ENCODE data around the gene ANKS3. TPM values are rescaled to one million over a fixed set of nuclear protein-coding genes. Genes with fewer than 3 reads are reported as not detected.

Gene ANKS3
- total RNA-seq, 1 experiment from 2014 or later = 35.0 TPM

DNA sequence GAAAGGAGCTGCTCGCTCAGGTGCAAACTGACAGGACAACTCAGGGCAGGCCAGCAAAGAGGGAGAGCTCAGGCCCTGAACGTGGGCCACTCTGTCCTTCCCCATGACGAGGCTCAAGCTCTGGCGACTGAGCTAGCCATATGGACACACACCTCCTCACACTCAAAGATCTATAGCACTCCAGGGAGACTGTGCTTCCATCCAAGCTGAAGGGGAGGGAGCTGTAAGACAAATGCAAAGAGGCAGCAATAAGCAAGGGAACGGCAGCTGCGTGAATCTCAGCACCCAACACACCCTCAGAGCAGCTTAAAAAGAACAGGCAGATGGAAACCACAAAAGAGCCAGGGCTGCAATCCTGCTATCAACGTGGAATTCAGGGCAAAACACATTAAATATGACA is 27.2 kb downstream of the ANKS3 start:
- H3K4me3 Mint-ChIP-seq (ENCODE audit: unreplicated experiment) = no peak overlapping the region
- intact Hi-C loops (cut with micrococcal nuclease) = no loop called here
- H3K36me3 Mint-ChIP-seq (ENCODE audit: insufficient read depth, unreplicated experiment) = peaks cover 87% of the 10 kb centered on the region
- ChIA-PET POLR2A (interaction anchor here (1.0 to 3.2 kb wide), 3 partner anchors 9 to 13 kb away, joined by 3 to 12 read pairs (median 4); no protein-coding TSS in a partner anchor), CTCF (interaction anchor here (0.5 to 0.8 kb wide), 5 partner anchors 9 to 279 kb away, joined by 3 to 5 read pairs (median 4); no protein-coding TSS in a partner anchor)
- no peak for TF ChIP-seq CTCF (IDR thresholded peaks at IDR 0.05; ENCODE audit: unreplicated experiment)
- H3K27ac Mint-ChIP-seq (ENCODE audit: low read depth, unreplicated experiment) = no peak overlapping the region
- H3K27me3 Mint-ChIP-seq (ENCODE audit: insufficient read depth, unreplicated experiment) = no peaks in the 10 kb centered on the region
- no peak for DNase-seq (ENCODE audit: unreplicated experiment)
- no peaks in the 10 kb centered on the region for H3K9me3 Mint-ChIP-seq (ENCODE audit: unreplicated experiment)
- no TSS peak for BruUV-seq (replicated peaks)
- no peaks in the 10 kb centered on the region for H3K4me1 Mint-ChIP-seq (ENCODE audit: insufficient read depth, unreplicated experiment)

DNA sequence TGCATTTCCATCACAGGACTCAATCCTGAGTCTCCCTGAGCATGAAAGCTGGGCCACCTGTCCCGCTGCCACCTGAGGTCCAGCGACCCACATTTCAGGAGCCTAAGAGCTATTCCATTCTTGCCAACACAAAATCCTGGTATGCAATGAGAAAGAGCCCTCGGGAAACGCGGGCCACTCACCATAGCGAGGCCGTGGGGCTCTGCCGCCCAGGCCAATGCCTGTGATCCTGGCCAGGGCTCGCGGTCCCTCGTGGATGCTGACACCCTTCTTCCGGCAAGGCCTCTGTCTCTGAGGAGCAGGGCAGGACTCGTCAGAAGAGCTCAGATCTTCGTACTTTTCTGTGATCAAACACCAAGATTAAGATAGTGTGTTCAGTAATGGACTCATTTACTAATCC is 29.2 kb downstream of the ANKS3 start:
- no peak for DNase-seq (ENCODE audit: unreplicated experiment)
- intact Hi-C loops (cut with micrococcal nuclease) = no loop called here
- no peak for TF ChIP-seq CTCF (IDR thresholded peaks at IDR 0.05; ENCODE audit: unreplicated experiment)
- ChIA-PET CTCF (interaction anchor here (0.8 to 1.1 kb wide), 2 partner anchors 252 to 380 kb away, joined by 3 to 4 read pairs; no protein-coding TSS in a partner anchor), POLR2A (interaction anchor here (3.2 kb wide), 1 partner anchor 9 kb away, joined by 12 read pairs; no protein-coding TSS in a partner anchor)
- Mint-ChIP-seq H3K27me3 (ENCODE audit: insufficient read depth, unreplicated experiment) (no peaks in the 10 kb centered on the region), H3K4me3 (ENCODE audit: unreplicated experiment) (no peak overlapping the region), H3K9me3 (ENCODE audit: unreplicated experiment) (no peaks in the 10 kb centered on the region), H3K36me3 (ENCODE audit: insufficient read depth, unreplicated experiment) (peaks cover 79% of the 10 kb centered on the region), H3K27ac (ENCODE audit: low read depth, unreplicated experiment) (no peak overlapping the region), H3K4me1 (ENCODE audit: insufficient read depth, unreplicated experiment) (no peaks in the 10 kb centered on the region)
- no TSS peak for BruUV-seq (replicated peaks)

- no peak for DNase-seq (ENCODE audit: unreplicated experiment)
- H3K27me3 Mint-ChIP-seq (ENCODE audit: insufficient read depth, unreplicated experiment) = no peaks in the 10 kb centered on the region
- no peak for TF ChIP-seq CTCF (IDR thresholded peaks at IDR 0.05; ENCODE audit: unreplicated experiment)
- CTCF ChIA-PET = interaction anchor here (0.8 to 1.1 kb wide), 2 partner anchors 252 to 380 kb away, joined by 3 to 4 read pairs; no protein-coding TSS in a partner anchor
- no peak overlapping the region for H3K4me3 Mint-ChIP-seq (ENCODE audit: unreplicated experiment)
- H3K27ac Mint-ChIP-seq (ENCODE audit: low read depth, unreplicated experiment) = no peak overlapping the region
- POLR2A ChIA-PET = interaction anchor here (1.1 to 3.2 kb wide), 2 partner anchors 9 kb away, joined by 4 to 12 read pairs; no protein-coding TSS in a partner anchor
- peaks cover 79% of the 10 kb centered on the region for H3K36me3 Mint-ChIP-seq (ENCODE audit: insufficient read depth, unreplicated experiment)
- H3K4me1 Mint-ChIP-seq (ENCODE audit: insufficient read depth, unreplicated experiment) = no peaks in the 10 kb centered on the region
- H3K9me3 Mint-ChIP-seq (ENCODE audit: unreplicated experiment) = no peaks in the 10 kb centered on the region
- intact Hi-C loops (cut with micrococcal nuclease) = no loop called here
- BruUV-seq (replicated peaks) = no TSS peak
Measured at GRCh38 chr16:4704491-4704890, 29.6 kb downstream of the ANKS3 start.

DNA sequence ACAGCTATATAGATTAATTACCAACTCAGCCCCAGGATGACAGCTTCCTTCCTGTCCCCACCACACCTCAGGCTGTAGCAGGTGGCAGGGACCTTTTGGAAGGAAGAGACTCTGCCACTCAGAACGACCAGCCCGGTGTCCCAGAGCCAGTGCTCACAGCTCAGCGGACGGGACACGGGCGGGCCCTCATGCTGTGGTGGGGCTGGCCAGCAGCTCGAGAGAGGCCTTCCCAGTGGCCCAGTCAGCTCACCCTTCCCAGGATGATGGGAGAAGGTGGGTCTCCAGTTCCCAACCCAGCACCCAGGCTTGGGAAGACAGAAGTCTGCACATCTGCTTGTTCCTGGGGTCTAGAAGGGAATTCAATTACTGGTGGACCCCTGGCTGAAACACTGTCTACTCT is 30.2 kb downstream of the ANKS3 start:
- BruUV-seq (replicated peaks) = no TSS peak
- Mint-ChIP-seq H3K4me1 (ENCODE audit: insufficient read depth, unreplicated experiment) (no peaks in the 10 kb centered on the region), H3K9me3 (ENCODE audit: unreplicated experiment) (no peaks in the 10 kb centered on the region), H3K36me3 (ENCODE audit: insufficient read depth, unreplicated experiment) (peaks cover 78% of the 10 kb centered on the region), H3K4me3 (ENCODE audit: unreplicated experiment) (no peak overlapping the region), H3K27me3 (ENCODE audit: insufficient read depth, unreplicated experiment) (no peaks in the 10 kb centered on the region), H3K27ac (ENCODE audit: low read depth, unreplicated experiment) (no peak overlapping the region)
- no peak for TF ChIP-seq CTCF (IDR thresholded peaks at IDR 0.05; ENCODE audit: unreplicated experiment)
- ChIA-PET POLR2A (interaction anchor here (1.1 to 1.2 kb wide), 2 partner anchors 9 to 10 kb away, joined by 4 read pairs; partner anchors contain the start of gene NUDT16L1), CTCF (interaction anchor here (1.1 kb wide), 1 partner anchor 381 kb away, joined by 3 read pairs; no protein-coding TSS in a partner anchor)
- intact Hi-C loops (cut with micrococcal nuclease) = no loop called here
- no peak for DNase-seq (ENCODE audit: unreplicated experiment)

Measured in MCF 10A (cell line).